Astrocyte (in vitro differentiated cells and primary cell): Measurements from ENCODE around the gene AARS2. TPM values are rescaled to one million over a fixed set of nuclear protein-coding genes. Genes with fewer than 3 reads are reported as not detected.
"Not testable (repeated sequence)": the region's sequence is repeated elsewhere in the genome, so short reads cannot be mapped to it uniquely, and the experiment has no call there.

Source experiments
- DNase-seq: peaks from one replicate; pipeline ENCODE4 v3.0.0-alpha.2; 2010; ENCODE audit warnings: low read depth
- FAIRE-seq: peaks from 2 replicates; lab custom pipeline; 2011; peaks lifted over from hg19 to GRCh38; lab: Jason Lieb, UNC
- H2AFZ ChIP-seq: 2 replicates; pipeline ENCODE4 v1.6.0; 2012; ENCODE audit warnings: low read depth, low read length, inconsistent platforms
- H3K27ac ChIP-seq: 2 replicates; pipeline ENCODE4 v1.5.1; 2011; ENCODE audit warnings: low read depth, low read length, inconsistent platforms
- H3K27me3 ChIP-seq: 2 replicates; pipeline ENCODE4 v1.6.0; 2011; ENCODE audit warnings: low read length, inconsistent platforms; ENCODE audit not compliant: insufficient read depth
- H3K36me3 ChIP-seq: 2 replicates; pipeline ENCODE4 v1.5.1; 2011; ENCODE audit warnings: low read length, inconsistent platforms; ENCODE audit not compliant: insufficient read depth
- H3K4me1 ChIP-seq: 2 replicates; pipeline ENCODE4 v1.5.1; 2011; ENCODE audit warnings: low read length, inconsistent platforms; ENCODE audit not compliant: insufficient read depth
- H3K4me2 ChIP-seq: 2 replicates; pipeline ENCODE4 v1.6.0; 2012; ENCODE audit warnings: low read length, inconsistent platforms
- H3K4me3 ChIP-seq: 2 replicates; pipeline ENCODE4 v1.5.1; 2011; ENCODE audit warnings: low read depth, mild to moderate bottlenecking, low read length, inconsistent platforms; ENCODE audit not compliant: insufficient read depth
- H3K79me2 ChIP-seq: 2 replicates; pipeline ENCODE4 v1.6.0; 2012; ENCODE audit warnings: mild to moderate bottlenecking, low read length, inconsistent platforms; ENCODE audit not compliant: insufficient read depth
- H3K9ac ChIP-seq: 2 replicates; pipeline ENCODE4 v1.6.0; 2012; ENCODE audit warnings: mild to moderate bottlenecking, low read length, inconsistent platforms
- H3K9me3 ChIP-seq: 2 replicates; pipeline ENCODE4 v1.5.1; 2012; ENCODE audit warnings: low read depth, mild to moderate bottlenecking, low read length, inconsistent platforms; ENCODE audit not compliant: insufficient read depth
- H4K20me1 ChIP-seq: 2 replicates; pipeline ENCODE4 v1.6.0; 2012; ENCODE audit warnings: low read length, inconsistent platforms; ENCODE audit not compliant: insufficient read depth
- H3K27ac Mint-ChIP-seq: one replicate; pipeline ENCODE4 v1.8.0; 2021; ENCODE audit warnings: mild to moderate bottlenecking, mixed read lengths; ENCODE audit not compliant: unreplicated experiment
- H3K27me3 Mint-ChIP-seq: one replicate; pipeline ENCODE4 v1.8.0; 2021; ENCODE audit warnings: low read depth, mixed read lengths; ENCODE audit not compliant: unreplicated experiment
- H3K36me3 Mint-ChIP-seq: one replicate; pipeline ENCODE4 v1.8.0; 2021; ENCODE audit warnings: low read depth, mixed read lengths; ENCODE audit not compliant: unreplicated experiment
- H3K4me1 Mint-ChIP-seq: one replicate; pipeline ENCODE4 v1.8.0; 2021; ENCODE audit warnings: low read depth, mixed read lengths; ENCODE audit not compliant: unreplicated experiment
- H3K4me3 Mint-ChIP-seq: one replicate; pipeline ENCODE4 v1.8.0; 2021; ENCODE audit warnings: mild to moderate bottlenecking, moderate library complexity, mixed read lengths; ENCODE audit not compliant: unreplicated experiment
- H3K9me3 Mint-ChIP-seq: one replicate; pipeline ENCODE4 v1.8.0; 2021; ENCODE audit warnings: mild to moderate bottlenecking, mixed read lengths; ENCODE audit not compliant: unreplicated experiment
- CTCF ChIP-seq: IDR thresholded peaks from 2 replicates; pipeline ENCODE4 v1.5.1; 2011; ENCODE audit warnings: low read depth, mild to moderate bottlenecking, inconsistent platforms, low read length, moderate library complexity; ENCODE audit not compliant: insufficient read depth
- EZH2 ChIP-seq: IDR thresholded peaks from 2 replicates; pipeline ENCODE4 v1.6.1; 2012; ENCODE audit warnings: mild to moderate bottlenecking, low read length, inconsistent platforms; ENCODE audit not compliant: insufficient read depth
- total RNA-seq: library from RNA; stranded (reverse); gene quantifications from 2 replicates; pipeline ENCODE4 v1.2.1, GENCODE V29; 2021

The AARS2 gene
- total RNA-seq, 1 donor from 2014 or later = 12.3 TPM

- H3K27me3 Mint-ChIP-seq = peaks cover 3% of the 10 kb centered on the region
- Histone ChIP-seq H2AFZ (no peak overlapping the region), H4K20me1 (no peaks in the 10 kb centered on the region), H3K4me2 (no peak overlapping the region), H3K9me3 (no peaks in the 10 kb centered on the region), H3K9ac (no peak overlapping the region), H3K4me1 (no peaks in the 10 kb centered on the region), H3K79me2 (no peaks in the 10 kb centered on the region), H3K36me3 (no peaks in the 10 kb centered on the region), H3K27me3 (peaks cover 13% of the 10 kb centered on the region), H3K4me3 (no peak overlapping the region), H3K27ac (no peak overlapping the region)
- H3K27ac Mint-ChIP-seq = no peak overlapping the region
- H3K4me1 Mint-ChIP-seq = no peaks in the 10 kb centered on the region
- peaks cover 2% of the 10 kb centered on the region for H3K9me3 Mint-ChIP-seq
- DNase-seq (no peak), FAIRE-seq (no peak)
- no peak for TF ChIP-seq CTCF
- TF ChIP-seq EZH2 = no peak
- no peak overlapping the region for H3K4me3 Mint-ChIP-seq
- no peaks in the 10 kb centered on the region for H3K36me3 Mint-ChIP-seq
Observed at GRCh38 chr6:44349904-44350649, 36.9 kb upstream of the AARS2 start.

- not testable (repeated sequence) for H3K4me3 Mint-ChIP-seq, H3K4me2 ChIP-seq, H3K36me3 Mint-ChIP-seq, DNase-seq, H3K79me2 ChIP-seq, H3K9ac ChIP-seq, FAIRE-seq, H3K9me3 ChIP-seq, H4K20me1 ChIP-seq, H3K4me1 ChIP-seq, H3K36me3 ChIP-seq, H3K27ac ChIP-seq, H3K9me3 Mint-ChIP-seq, H3K27ac Mint-ChIP-seq, H3K4me3 ChIP-seq, H2AFZ ChIP-seq, H3K4me1 Mint-ChIP-seq
- peaks cover 46% of the 10 kb centered on the region for H3K27me3 ChIP-seq
- peaks cover 31% of the 10 kb centered on the region for H3K27me3 Mint-ChIP-seq
Observed at GRCh38 chr6:44346818-44347217, 33.7 kb upstream of the AARS2 start.

GRCh38 chr6:44342489-44342888 is 29.3 kb upstream of the AARS2 start, which contains the start of gene SPATS1:
Gene SPATS1 (plus strand): TSS chr6:44342650. CDS start chr6:44343096, 446 bp downstream.
- Histone ChIP-seq H3K9me3 (no peaks in the 10 kb centered on the region), H2AFZ (peak within 1 kb of the TSS; percentile 41), H3K4me2 (peak within 1 kb of the TSS; percentile 64), H3K36me3 (no peaks in the 10 kb centered on the region), H4K20me1 (no peaks in the 10 kb centered on the region), H3K9ac (no peak within 1 kb of the TSS), H3K4me3 (no peak within 1 kb of the TSS), H3K4me1 (no peaks in the 10 kb centered on the region), H3K27me3 (peaks cover 58% of the 10 kb centered on the region), H3K79me2 (no peaks in the 10 kb centered on the region), H3K27ac (no peak within 1 kb of the TSS)
- peaks cover 4% of the 10 kb centered on the region for H3K4me1 Mint-ChIP-seq
- no peak within 1 kb of the TSS for H3K27ac Mint-ChIP-seq
- no peak for DNase-seq
- TF ChIP-seq EZH2 (peak; percentile 91), CTCF (no peak)
- H3K36me3 Mint-ChIP-seq = no peaks in the 10 kb centered on the region
- H3K4me3 Mint-ChIP-seq = no peak within 1 kb of the TSS
- H3K9me3 Mint-ChIP-seq = no peaks in the 10 kb centered on the region
- no peak for FAIRE-seq
- peaks cover 42% of the 10 kb centered on the region for H3K27me3 Mint-ChIP-seq
